Neuronal stem cell (in vitro differentiated cells): ENCODE measurements around the gene CALHM2.
A peak's percentile ranks its signal among the peaks of the same experiment; 100 is the strongest.

Experiments
- DNase-seq: peaks from one replicate; pipeline ENCODE4 v3.0.0-alpha.2; 2013; ENCODE audit warnings: low spot score
- H2AFZ ChIP-seq: one replicate; pipeline ENCODE4 v1.6.1; 2013; ENCODE audit warnings: mild to moderate bottlenecking, low read length, inconsistent platforms
- H2AK5ac ChIP-seq: 2 replicates; pipeline ENCODE4 v1.6.1; 2013; ENCODE audit warnings: low read depth, mild to moderate bottlenecking, inconsistent platforms, low read length, moderate library complexity, mixed read lengths
- H2BK120ac ChIP-seq: 2 replicates; pipeline ENCODE4 v1.6.1; 2013; ENCODE audit warnings: low read depth, mild to moderate bottlenecking, inconsistent platforms, low read length, moderate library complexity, mixed read lengths
- H2BK12ac ChIP-seq: one replicate; pipeline ENCODE4 v1.6.1; 2013; ENCODE audit warnings: low read length, inconsistent platforms
- H2BK15ac ChIP-seq: 2 replicates; pipeline ENCODE4 v1.6.1; 2013; ENCODE audit warnings: mild to moderate bottlenecking, low read length, inconsistent platforms, mixed read lengths
- H2BK5ac ChIP-seq: one replicate; pipeline ENCODE4 v1.6.1; 2013; ENCODE audit warnings: inconsistent platforms, mild to moderate bottlenecking, low read length, moderate library complexity
- H3K14ac ChIP-seq: one replicate; pipeline ENCODE4 v1.6.1; 2013; ENCODE audit warnings: low read length, inconsistent platforms
- H3K18ac ChIP-seq: 2 replicates; pipeline ENCODE4 v1.6.1; 2013; ENCODE audit warnings: low read length, inconsistent platforms
- H3K23ac ChIP-seq: 2 replicates; pipeline ENCODE4 v1.6.1; 2013; ENCODE audit warnings: low read depth, mild to moderate bottlenecking, mixed read lengths, low read length, inconsistent platforms; ENCODE audit not compliant: poor library complexity
- H3K27ac ChIP-seq: replicated peaks from 3 replicates; pipeline ENCODE4 v1.5.1; 2013; ENCODE audit warnings: low read length, inconsistent platforms
- H3K27me3 ChIP-seq, 3 experiments: 2 replicates each; pipeline ENCODE4 v1.6.1; 2013; ENCODE audit warnings: low read length in 3 of 3, mild to moderate bottlenecking in 2 of 3, inconsistent platforms in 1 of 3, low read depth in 1 of 3, mixed read lengths in 1 of 3, moderate library complexity in 1 of 3; ENCODE audit not compliant: control insufficient read depth in 3 of 3, insufficient read depth in 3 of 3
- H3K36me3 ChIP-seq, 2 donors: replicated peaks in 1 of 2; 2 replicates each; pipeline ENCODE4 v1.6.1; 2013; ENCODE audit warnings: low read length in 2 of 2; ENCODE audit not compliant: control insufficient read depth in 2 of 2, insufficient read depth in 2 of 2
- H3K4ac ChIP-seq: 2 replicates; pipeline ENCODE4 v1.6.1; 2013; ENCODE audit warnings: inconsistent platforms, mild to moderate bottlenecking, low read length, moderate library complexity
- H3K4me1 ChIP-seq, 2 donors: 1 replicate in 1 of 2; 2 replicates in 1 of 2; pipeline ENCODE4 v1.6.1; 2013; ENCODE audit warnings: low read length in 2 of 2, low read depth in 1 of 2; ENCODE audit not compliant: control insufficient read depth in 2 of 2, insufficient read depth in 1 of 2
- H3K4me2 ChIP-seq: one replicate; pipeline ENCODE4 v1.6.1; 2013; ENCODE audit warnings: mild to moderate bottlenecking, low read length, inconsistent platforms; ENCODE audit not compliant: insufficient read depth, poor library complexity, severe bottlenecking
- H3K4me3 ChIP-seq, 2 donors: 2 replicates each; pipeline ENCODE4 v1.5.1; 2013; ENCODE audit warnings: low read length in 2 of 2, mild to moderate bottlenecking in 2 of 2, inconsistent platforms in 1 of 2, moderate library complexity in 1 of 2
- H3K79me1 ChIP-seq: one replicate; pipeline ENCODE4 v1.6.1; 2013; ENCODE audit warnings: low read depth, mild to moderate bottlenecking, inconsistent platforms, low read length, moderate library complexity
- H3K9ac ChIP-seq: one replicate; pipeline ENCODE4 v1.6.1; 2013; ENCODE audit warnings: mild to moderate bottlenecking, low read depth, low read length, inconsistent platforms; ENCODE audit not compliant: poor library complexity
- H3K9me3 ChIP-seq, 2 donors: replicated peaks in 1 of 2; 2 replicates each; pipeline versions ENCODE3 to v1.6.1; 2013; ENCODE audit warnings: low read length in 2 of 2, mild to moderate bottlenecking in 2 of 2, inconsistent platforms in 1 of 2, low read depth in 1 of 2, mixed read lengths in 1 of 2, moderate library complexity in 1 of 2; ENCODE audit not compliant: control insufficient read depth in 2 of 2, insufficient read depth in 1 of 2
- H4K8ac ChIP-seq: one replicate; pipeline ENCODE4 v1.6.1; 2013; ENCODE audit warnings: low read depth, mild to moderate bottlenecking, inconsistent platforms, low read length, moderate library complexity
- H4K91ac ChIP-seq: one replicate; pipeline ENCODE4 v1.6.1; 2013; ENCODE audit warnings: low read length, low read depth, mild to moderate bottlenecking, inconsistent platforms; ENCODE audit not compliant: poor library complexity
- WGBS, 2 donors: extraction: QIAGEN DNeasy Blood & Tissue Kit; methylation state at CpG; one replicate each; pipeline ENCODE4 v1.1.7; 2013; ENCODE audit warnings: missing lambda C conversion rate in 2 of 2, mixed read lengths in 1 of 2; ENCODE audit not compliant: insufficient read length in 2 of 2, insufficient replicate concordance in 1 of 2; ENCODE audit errors: extremely low coverage in 2 of 2; 5-methylcytosine and 5-hydroxymethylcytosine counted together

CALHM2 gene

GRCh38 chr10:103472005-103472404 lies 19.8 kb upstream of the CALHM2 start:
- peaks cover 0 to 17% (median 0%) of the 10 kb centered on the region in 3 experiments for H3K27me3 ChIP-seq
- DNase-seq: no peak
- H3K36me3 ChIP-seq: no peaks in the 10 kb centered on the region
- H2AFZ ChIP-seq: no peak overlapping the region
- H3K9ac ChIP-seq: no peak overlapping the region
- H3K4ac ChIP-seq: no peak overlapping the region
- H3K9me3 ChIP-seq: no peaks in the 10 kb centered on the region
- H3K4me1 ChIP-seq: peaks cover 0 to 9% of the 10 kb centered on the region in 2 donors
- no CpG with 5 or more reads among the region's 2 CpGs for WGBS, 2 donors
- no peaks in the 10 kb centered on the region for H3K79me1 ChIP-seq
- no peak overlapping the region for H2BK120ac ChIP-seq
- H3K23ac ChIP-seq: no peak overlapping the region
- H2BK15ac ChIP-seq: no peak overlapping the region
- no peak overlapping the region for H2AK5ac ChIP-seq
- H3K18ac ChIP-seq: peak overlapping the region; percentile 63
- no peak overlapping the region for H2BK12ac ChIP-seq
- no peak overlapping the region for H4K8ac ChIP-seq
- no peak overlapping the region for H2BK5ac ChIP-seq
- H3K27ac ChIP-seq: no peak overlapping the region
- H3K4me2 ChIP-seq: no peak overlapping the region
- H3K14ac ChIP-seq: no peak overlapping the region
- no peak overlapping the region for H3K4me3 ChIP-seq
- H4K91ac ChIP-seq: no peak overlapping the region

- Histone ChIP-seq H3K4me1 (peaks cover 0 to 5% of the 10 kb centered on the region in 2 donors), H3K9me3 (no peaks in the 10 kb centered on the region), H2BK5ac (no peak overlapping the region), H2AFZ (peak overlapping the region; percentile 52), H4K91ac (no peak overlapping the region), H3K27ac (no peak overlapping the region), H3K27me3 (peaks cover 0 to 13% (median 0%) of the 10 kb centered on the region in 3 experiments), H3K9ac (no peak overlapping the region), H2AK5ac (peak overlapping the region; percentile 74), H3K23ac (no peak overlapping the region), H3K4me2 (no peak overlapping the region), H3K4ac (no peak overlapping the region), H3K14ac (no peak overlapping the region), H3K18ac (peak overlapping the region; percentile 46), H2BK15ac (peak overlapping the region; percentile 60), H3K36me3 (no peaks in the 10 kb centered on the region), H2BK120ac (peak overlapping the region; percentile 67), H3K79me1 (no peaks in the 10 kb centered on the region), H3K4me3 (no peak overlapping the region), H4K8ac (peak overlapping the region; percentile 94), H2BK12ac (no peak overlapping the region)
- DNase-seq: no peak
- no CpG with 5 or more reads among the region's 14 CpGs for WGBS, 2 donors
These were observed 18.8 kb upstream of the CALHM2 start for GRCh38 chr10:103470761-103471653.

- H3K4me1 ChIP-seq: peaks cover 0 to 5% of the 10 kb centered on the region in 2 donors
- H3K36me3 ChIP-seq: no peaks in the 10 kb centered on the region
- no peak overlapping the region for H3K4ac ChIP-seq
- no peak overlapping the region for H3K9ac ChIP-seq
- no peak for DNase-seq
- peaks cover 0 to 13% (median 0%) of the 10 kb centered on the region in 3 experiments for H3K27me3 ChIP-seq
- no peak overlapping the region for H3K4me2 ChIP-seq
- H3K14ac ChIP-seq: no peak overlapping the region
- H4K8ac ChIP-seq: no peak overlapping the region
- H3K4me3 ChIP-seq: no peak overlapping the region
- H2BK5ac ChIP-seq: no peak overlapping the region
- no peak overlapping the region for H2BK120ac ChIP-seq
- H3K27ac ChIP-seq: no peak overlapping the region
- no CpG with 5 or more reads among the region's 5 CpGs for WGBS, 2 donors
- no peak overlapping the region for H4K91ac ChIP-seq
- H3K18ac ChIP-seq: no peak overlapping the region
- no peaks in the 10 kb centered on the region for H3K79me1 ChIP-seq
- no peaks in the 10 kb centered on the region for H3K9me3 ChIP-seq
- no peak overlapping the region for H3K23ac ChIP-seq
- no peak overlapping the region for H2AK5ac ChIP-seq
- no peak overlapping the region for H2BK12ac ChIP-seq
- H2AFZ ChIP-seq: no peak overlapping the region
- H2BK15ac ChIP-seq: no peak overlapping the region
These were observed 17.0 kb upstream of the CALHM2 start for GRCh38 chr10:103469201-103469600.

- Histone ChIP-seq H4K91ac (no peak overlapping the region), H3K14ac (no peak overlapping the region), H3K9ac (no peak overlapping the region), H3K4me2 (no peak overlapping the region), H2BK120ac (no peak overlapping the region), H3K23ac (no peak overlapping the region), H3K36me3 (no peaks in the 10 kb centered on the region), H3K18ac (no peak overlapping the region), H3K27ac (no peak overlapping the region), H3K4me3 (no peak overlapping the region), H2AK5ac (no peak overlapping the region), H3K79me1 (no peaks in the 10 kb centered on the region), H3K4me1 (peaks cover 0 to 5% of the 10 kb centered on the region in 2 donors), H2BK15ac (no peak overlapping the region), H4K8ac (no peak overlapping the region), H3K9me3 (no peaks in the 10 kb centered on the region), H2AFZ (peak overlapping the region; percentile 4), H2BK5ac (no peak overlapping the region), H3K27me3 (peaks cover 0 to 13% (median 0%) of the 10 kb centered on the region in 3 experiments), H2BK12ac (no peak overlapping the region), H3K4ac (no peak overlapping the region)
- no peak for DNase-seq
- WGBS, 2 donors: no CpG with 5 or more reads among the region's 7 CpGs
These were observed 15.2 kb upstream of the CALHM2 start for GRCh38 chr10:103467406-103467805.
